ENCODE measurements around the gene SLC4A3.

Gene SLC4A3

GRCh38 chr2:219631904-219632759, 4.7 kb downstream of the SLC4A3 start:
- Histone ChIP-seq H3K27ac (ENCODE audit: extremely low read depth, low read depth, low read length) (no peak overlapping the region), H3K4me1 (ENCODE audit: control insufficient read depth, insufficient read depth, low read length) (no peaks in the 10 kb centered on the region), H3K36me3 (ENCODE audit: control insufficient read depth in 2 of 2, insufficient read depth in 1 of 2, low read length in 2 of 2) (peaks cover 0 to 20% of the 10 kb centered on the region in 2 experiments; a peak in 1 of 3 replicates), H3K9me3 (ENCODE audit: control insufficient read depth, insufficient read depth, low read depth, low read length) (no peaks in the 10 kb centered on the region), H3K4me3 (ENCODE audit: low read depth, low read length) (no peak overlapping the region)
- POLR2A ChIA-PET, result no interaction called here
- no peak for TF ChIP-seq ZNF596 (tag by site-specific recombination; IDR thresholded peaks at IDR 0.05)
- peak; percentile 40; the same call in 1 of the 2 replicates for TF ChIP-seq ZBTB6 (tag by site-specific recombination; IDR thresholded peaks at IDR 0.05)
- TF ChIP-seq, protein P1, sequence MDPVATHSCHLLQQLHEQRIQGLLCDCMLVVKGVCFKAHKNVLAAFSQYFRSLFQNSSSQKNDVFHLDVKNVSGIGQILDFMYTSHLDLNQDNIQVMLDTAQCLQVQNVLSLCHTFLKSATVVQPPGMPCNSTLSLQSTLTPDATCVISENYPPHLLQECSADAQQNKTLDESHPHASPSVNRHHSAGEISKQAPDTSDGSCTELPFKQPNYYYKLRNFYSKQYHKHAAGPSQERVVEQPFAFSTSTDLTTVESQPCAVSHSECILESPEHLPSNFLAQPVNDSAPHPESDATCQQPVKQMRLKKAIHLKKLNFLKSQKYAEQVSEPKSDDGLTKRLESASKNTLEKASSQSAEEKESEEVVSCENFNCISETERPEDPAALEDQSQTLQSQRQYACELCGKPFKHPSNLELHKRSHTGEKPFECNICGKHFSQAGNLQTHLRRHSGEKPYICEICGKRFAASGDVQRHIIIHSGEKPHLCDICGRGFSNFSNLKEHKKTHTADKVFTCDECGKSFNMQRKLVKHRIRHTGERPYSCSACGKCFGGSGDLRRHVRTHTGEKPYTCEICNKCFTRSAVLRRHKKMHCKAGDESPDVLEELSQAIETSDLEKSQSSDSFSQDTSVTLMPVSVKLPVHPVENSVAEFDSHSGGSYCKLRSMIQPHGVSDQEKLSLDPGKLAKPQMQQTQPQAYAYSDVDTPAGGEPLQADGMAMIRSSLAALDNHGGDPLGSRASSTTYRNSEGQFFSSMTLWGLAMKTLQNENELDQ (tag by site-specific recombination; IDR thresholded peaks at IDR 0.05; ENCODE audit: low read depth), result no peak
- TF ChIP-seq TSHZ1 (tag by site-specific recombination; IDR thresholded peaks at IDR 0.05; ENCODE audit: borderline replicate concordance), result no peak
- CTCF ChIA-PET, result interaction anchor here (0.9 to 3.3 kb wide), 4 partner anchors 11 to 90 kb away, joined by 3 to 15 read pairs (median 4); no protein-coding TSS in a partner anchor

DNA sequence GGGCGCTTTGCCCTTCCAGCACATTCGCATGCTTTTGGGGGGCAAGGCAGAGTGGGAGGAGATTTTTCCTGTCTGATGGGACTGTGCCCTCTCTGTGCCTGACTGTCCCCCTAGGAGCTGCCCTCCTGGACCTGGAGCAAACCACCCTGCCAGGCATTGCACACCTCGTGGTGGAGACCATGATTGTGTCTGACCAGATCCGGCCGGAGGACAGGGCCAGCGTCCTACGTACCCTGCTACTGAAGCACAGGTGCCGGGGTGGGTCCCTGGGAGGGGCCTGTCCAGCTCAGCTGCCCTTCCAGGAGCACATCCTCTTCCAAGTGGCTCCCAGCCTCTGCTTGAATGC, 5.3 kb downstream of the SLC4A3 start:
- TF ChIP-seq ZNF140 (tag by site-specific recombination; IDR thresholded peaks at IDR 0.05) (no peak), ZFHX2 (tag by site-specific recombination; conservative IDR thresholded peaks at IDR 0.05) (no peak), ZNF114 (tag by site-specific recombination; IDR thresholded peaks at IDR 0.05) (no peak), ZNF18 (tag by site-specific recombination; IDR thresholded peaks at IDR 0.05) (no peak), ZNF561 (tag by site-specific recombination; IDR thresholded peaks at IDR 0.05; ENCODE audit: borderline replicate concordance) (no peak), ZSCAN23 (tag by site-specific recombination; IDR thresholded peaks at IDR 0.05) (no peak), ATF2 (tag by site-specific recombination; IDR thresholded peaks at IDR 0.05; ENCODE audit: low read depth) (no peak), ZNF174 (tag by site-specific recombination; IDR thresholded peaks at IDR 0.05) (no peak), ZNF2 (tag by site-specific recombination; IDR thresholded peaks at IDR 0.05) (no peak), ZNF112 (tag by site-specific recombination; IDR thresholded peaks at IDR 0.05) (no peak), ZNF398 (tag by site-specific recombination; IDR thresholded peaks at IDR 0.05) (no peak), ZNF629 (tag by site-specific recombination; IDR thresholded peaks at IDR 0.05) (no peak), ZNF624 (tag by site-specific recombination; IDR thresholded peaks at IDR 0.05) (no peak), ZNF777 (tag by site-specific recombination; IDR thresholded peaks at IDR 0.05; ENCODE audit: borderline replicate concordance) (no peak)
- ChIA-PET POLR2A (no interaction called here), CTCF (interaction anchor here (1.6 to 3.3 kb wide), 2 partner anchors 10 to 91 kb away, joined by 3 to 15 read pairs; no protein-coding TSS in a partner anchor)
- Histone ChIP-seq H3K27ac (ENCODE audit: extremely low read depth, low read depth, low read length) (no peak overlapping the region), H3K9me3 (ENCODE audit: control insufficient read depth, insufficient read depth, low read depth, low read length) (no peaks in the 10 kb centered on the region), H3K36me3 (ENCODE audit: control insufficient read depth in 2 of 2, insufficient read depth in 1 of 2, low read length in 2 of 2) (peaks cover 0 to 22% of the 10 kb centered on the region in 2 experiments; a peak in 1 of 3 replicates), H3K4me1 (ENCODE audit: control insufficient read depth, insufficient read depth, low read length) (no peaks in the 10 kb centered on the region), H3K4me3 (ENCODE audit: low read depth, low read length) (no peak overlapping the region)

Measured in HEK293 (cell line).